ENCODE results near the gene CNTNAP2. TPM values are rescaled to one million over a fixed set of nuclear protein-coding genes. Genes with fewer than 3 reads are reported as not detected.
A peak's percentile ranks its signal among the peaks of the same experiment; 100 is the strongest.

The CNTNAP2 gene
- total and polyA plus RNA-seq, 2 of the 4 experiments (the other 2 are of a cell fraction) = not detected

DNA sequence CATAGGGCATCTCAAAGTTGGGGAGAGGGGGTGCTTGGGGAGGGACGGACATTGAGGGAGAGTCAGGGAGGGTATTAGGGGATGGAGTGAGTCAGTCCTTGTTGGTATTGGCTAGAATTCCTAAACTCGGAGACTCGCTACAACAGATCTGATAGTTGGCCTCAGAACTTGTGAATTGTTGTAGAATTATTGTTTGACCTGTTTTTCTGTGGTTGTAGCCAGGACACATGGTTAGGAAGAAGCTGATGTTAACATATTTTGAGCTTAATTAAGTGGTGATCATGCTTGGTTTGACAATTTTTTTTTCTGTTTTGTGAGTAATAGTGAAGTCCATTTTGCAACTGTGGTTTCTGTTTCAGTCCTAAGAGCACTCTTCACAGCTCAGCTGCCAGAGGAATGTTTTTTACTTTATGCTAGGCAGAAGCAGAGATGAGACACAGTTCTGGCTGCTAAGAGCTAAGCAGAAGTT, 1283.7 kb downstream of the CNTNAP2 start:
- Histone ChIP-seq H3K79me1 (ENCODE audit: low read depth in 1 of 2, low read length in 2 of 2) (no peaks in the 10 kb centered on the region), H3K18ac (ENCODE audit: low read depth, low read length) (peak overlapping the region; percentile 50), H3K27me3 (ENCODE audit: control insufficient read depth, insufficient read depth, low read length) (no peaks in the 10 kb centered on the region), H4K91ac (ENCODE audit: insufficient read depth, low read depth, low read length) (no peak overlapping the region), H3K14ac (replicated peaks; ENCODE audit: low read depth, low read length) (peak overlapping the region; percentile 59; the same call in 1 of the 2 replicates), H4K5ac (ENCODE audit: low read depth, low read length) (peak overlapping the region; percentile 41), H4K20me1 (ENCODE audit: insufficient read depth, low read length) (no peaks in the 10 kb centered on the region), H3K9me3 (ENCODE audit: control insufficient read depth, insufficient read depth, low read length) (no peaks in the 10 kb centered on the region), H3K4ac (ENCODE audit: low read depth, low read length) (no peak overlapping the region; the same call in 1 of the 2 replicates), H2BK5ac (ENCODE audit: low read depth, low read length, poor library complexity, severe bottlenecking) (peak overlapping the region; percentile 65), H3K9me1 (ENCODE audit: insufficient read depth, low read length) (no peaks in the 10 kb centered on the region), H2AK5ac (ENCODE audit: low read depth, low read length) (no peak overlapping the region), H2AK9ac (replicated peaks; ENCODE audit: low read depth, low read length, poor library complexity) (no peak overlapping the region), H3K27ac (ENCODE audit: insufficient read depth, low read length) (peak overlapping the region; percentile 55; the same call in 1 of the 2 replicates), H3K4me3 (ENCODE audit: insufficient read depth, low read depth, low read length) (peak overlapping the region; percentile 12; the same call in 1 of the 2 replicates), H2AFZ (replicated peaks; ENCODE audit: low read length, poor library complexity) (peak overlapping the region; percentile 63), H3K23ac (ENCODE audit: low read depth, low read length) (no peak overlapping the region), H3K4me2 (ENCODE audit: low read depth, low read length) (peak overlapping the region; percentile 74), H3K36me3 (ENCODE audit: control insufficient read depth, insufficient read depth, low read length) (no peaks in the 10 kb centered on the region), H2BK20ac (ENCODE audit: low read depth, low read length) (peak overlapping the region; percentile 43; the same call in 1 of the 2 replicates), H2BK120ac (ENCODE audit: low read depth, low read length) (peak overlapping the region; percentile 73), H3K4me1 (ENCODE audit: control insufficient read depth, insufficient read depth, low read length) (no peaks in the 10 kb centered on the region), H3K9ac (ENCODE audit: low read depth, low read length) (peak overlapping the region; percentile 52; the same call in 1 of the 2 replicates), H2BK15ac (ENCODE audit: low read depth, low read length) (peak overlapping the region; percentile 14; the same call in 1 of the 3 replicates), H4K8ac (ENCODE audit: low read depth in 2 of 2, low read length in 2 of 2) (peak overlapping the region in 1 of 2 experiments; percentile 40; a peak in 2 of 4 replicates), H3K56ac (ENCODE audit: extremely low read depth, insufficient read depth, low read length) (no peak overlapping the region)
- in situ Hi-C loops (cut with MboI; ENCODE audit: low sequenced_read_pairs) (no loop called here), intact Hi-C loops (cut with micrococcal nuclease) (no loop called here), dilution Hi-C loops (cut with HindIII; ENCODE audit: low sequenced_read_pairs, unreplicated experiment) (no loop called here)
- no CpG with 5 or more reads among the region's 3 CpGs for WGBS, 2 experiments (ENCODE audit: extremely low coverage in 2 of 2, insufficient read length in 1 of 2)
- peak; percentile 95 for ATAC-seq (ENCODE audit: low read depth)
- DNase-seq = peak; percentile 70
- CTCF ChIA-PET = no interaction called here
- no TSS peak for BruUV-seq (replicated peaks)
- TF ChIP-seq CHD1 (IDR thresholded peaks at IDR 0.05; ENCODE audit: low read depth, low read length) = no peak
- TF ChIP-seq CEBPB (IDR thresholded peaks at IDR 0.05; ENCODE audit: low read depth, low read length) = peak; percentile 15; the same call in 1 of the 2 replicates
- POLR2A ChIA-PET (ENCODE audit: unreplicated experiment) = interaction anchor here (0.6 kb wide), 1 partner anchor 68 kb away, joined by 3 read pairs; no protein-coding TSS in a partner anchor
